Ectodermal cell (in vitro differentiated cells): ENCODE measurements around the gene SND1.
"Not testable (repeated sequence)": the region's sequence is repeated elsewhere in the genome, so short reads cannot be mapped to it uniquely, and the experiment has no call there.

Experiments
- H3K27ac ChIP-seq: 2 replicates; pipeline ENCODE4 v1.7.0; 2013; ENCODE audit warnings: mild to moderate bottlenecking, low read depth, low read length; ENCODE audit not compliant: insufficient read depth, poor library complexity, severe bottlenecking
- H3K27me3 ChIP-seq: 2 replicates; pipeline ENCODE4 v1.7.0; 2013; ENCODE audit warnings: mild to moderate bottlenecking, low read length; ENCODE audit not compliant: insufficient read depth, control insufficient read depth, poor library complexity, severe bottlenecking
- H3K36me3 ChIP-seq: one replicate; pipeline ENCODE4 v1.7.0; 2013; ENCODE audit warnings: low read length; ENCODE audit not compliant: control insufficient read depth, insufficient read depth
- H3K4me1 ChIP-seq: one replicate; pipeline ENCODE4 v1.7.0; 2013; ENCODE audit warnings: low read length; ENCODE audit not compliant: control insufficient read depth, insufficient read depth
- H3K4me3 ChIP-seq: 2 replicates; pipeline ENCODE4 v1.7.0; 2013; ENCODE audit warnings: low read depth, low read length, control low read depth; ENCODE audit not compliant: insufficient read depth
- H3K9me3 ChIP-seq: 2 replicates; pipeline ENCODE4 v1.7.0; 2013; ENCODE audit warnings: mild to moderate bottlenecking, low read length, moderate library complexity; ENCODE audit not compliant: control insufficient read depth
- WGBS, 2 experiments: methylation state at CpG; one replicate each; pipeline ENCODE4 v1.1.7; 2013; ENCODE audit warnings: missing lambda C conversion rate in 2 of 2; 5-methylcytosine and 5-hydroxymethylcytosine counted together

The SND1 gene

DNA sequence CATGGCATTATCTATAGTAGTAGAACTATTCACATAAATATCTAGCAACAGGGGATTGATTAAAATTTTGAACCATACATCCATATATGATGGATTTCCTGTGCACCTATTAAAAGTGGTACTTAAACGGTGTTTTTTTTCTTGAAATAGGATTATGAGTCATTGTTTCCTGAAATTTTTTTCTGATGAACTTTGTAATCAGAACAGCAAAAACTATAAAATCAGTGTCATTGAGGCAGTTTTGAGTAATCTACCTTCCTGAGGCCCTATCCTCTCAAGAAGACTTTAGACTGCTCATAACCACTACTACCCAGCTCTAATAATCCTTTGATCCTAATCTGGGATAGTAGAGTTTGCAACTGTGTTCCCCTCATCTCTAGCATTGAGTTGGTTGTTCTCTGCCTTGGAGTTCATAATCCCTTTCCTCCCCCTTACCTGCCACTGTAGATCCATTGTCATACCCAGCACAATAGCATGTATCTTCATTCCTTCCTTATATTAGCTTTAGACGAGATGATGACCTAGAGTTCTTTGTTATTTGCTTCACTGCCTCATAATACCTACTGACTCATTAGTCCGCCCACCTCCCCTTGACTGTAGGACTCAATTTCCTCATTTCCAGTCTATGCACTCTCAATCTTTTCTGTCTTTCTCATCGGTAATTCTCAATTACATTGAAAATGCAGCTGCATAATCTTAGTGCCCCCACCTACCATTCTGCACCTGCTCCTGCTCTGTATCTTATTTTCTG, 245.9 kb downstream of the SND1 start:
- no peak overlapping the region for H3K27ac ChIP-seq

DNA sequence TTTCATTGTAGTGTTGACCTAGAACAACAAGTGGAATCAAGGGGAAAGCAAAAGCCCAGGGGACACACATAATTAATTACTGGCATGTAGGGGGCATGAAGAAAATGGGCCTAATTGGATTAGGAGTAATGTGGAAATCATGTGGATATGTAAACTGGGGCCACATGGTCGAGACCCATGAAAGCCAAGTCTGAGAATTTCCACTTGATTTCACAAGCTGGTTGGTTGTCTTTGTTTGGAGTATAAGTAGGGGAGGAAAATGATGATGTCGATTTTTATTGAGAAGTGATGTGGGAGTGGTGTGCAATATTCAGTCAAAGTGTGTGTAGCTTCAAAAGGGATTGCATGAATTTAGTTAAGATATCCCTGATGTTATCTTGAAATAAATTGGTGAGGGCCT, 247.4 kb downstream of the SND1 start:
- Histone ChIP-seq H3K27ac (no peak overlapping the region), H3K27me3 (no peaks in the 10 kb centered on the region), H3K4me3 (no peak overlapping the region), H3K36me3 (no peaks in the 10 kb centered on the region), H3K9me3 (no peaks in the 10 kb centered on the region), H3K4me1 (peaks cover 33% of the 10 kb centered on the region)
- 94% methylated on average over 2 of the region's 2 CpGs for WGBS, 2 experiments

More for the DNA sequence above, 245.9 kb downstream of the SND1 start:
- no peaks in the 10 kb centered on the region for H3K9me3 ChIP-seq
- H3K36me3 ChIP-seq = no peaks in the 10 kb centered on the region
- H3K4me3 ChIP-seq = no peak overlapping the region
- no peaks in the 10 kb centered on the region for H3K27me3 ChIP-seq
- 89 to 90% methylated on average over 3 to 4 of the region's 4 CpGs for WGBS, 2 experiments
- H3K4me1 ChIP-seq = peaks cover 25% of the 10 kb centered on the region

DNA sequence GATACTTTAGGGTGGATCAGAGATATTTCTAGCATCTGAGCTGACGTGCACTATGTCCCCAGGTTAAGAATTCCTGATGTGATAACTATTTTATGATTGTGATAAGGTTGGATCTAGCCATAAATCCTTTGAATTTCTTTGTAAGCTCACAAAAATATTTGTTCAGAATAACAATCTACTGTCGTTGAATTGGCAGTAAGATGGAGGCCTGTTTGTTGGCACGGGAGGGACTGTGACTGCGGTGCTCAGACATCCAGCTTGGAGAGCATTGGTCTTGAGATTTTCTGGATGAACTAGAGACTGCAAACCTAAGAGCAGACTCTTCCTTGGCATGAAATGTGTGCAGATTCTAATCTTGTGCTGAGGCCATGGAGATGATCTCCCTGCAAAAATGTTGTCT, 248.1 kb downstream of the SND1 start:
- 93 to 94% methylated on average over 4 of the region's 4 CpGs for WGBS, 2 experiments
- no peaks in the 10 kb centered on the region for H3K36me3 ChIP-seq
- no peak overlapping the region for H3K4me3 ChIP-seq
- no peaks in the 10 kb centered on the region for H3K27me3 ChIP-seq
- no peaks in the 10 kb centered on the region for H3K9me3 ChIP-seq
- no peak overlapping the region for H3K27ac ChIP-seq
- H3K4me1 ChIP-seq = peaks cover 37% of the 10 kb centered on the region

DNA sequence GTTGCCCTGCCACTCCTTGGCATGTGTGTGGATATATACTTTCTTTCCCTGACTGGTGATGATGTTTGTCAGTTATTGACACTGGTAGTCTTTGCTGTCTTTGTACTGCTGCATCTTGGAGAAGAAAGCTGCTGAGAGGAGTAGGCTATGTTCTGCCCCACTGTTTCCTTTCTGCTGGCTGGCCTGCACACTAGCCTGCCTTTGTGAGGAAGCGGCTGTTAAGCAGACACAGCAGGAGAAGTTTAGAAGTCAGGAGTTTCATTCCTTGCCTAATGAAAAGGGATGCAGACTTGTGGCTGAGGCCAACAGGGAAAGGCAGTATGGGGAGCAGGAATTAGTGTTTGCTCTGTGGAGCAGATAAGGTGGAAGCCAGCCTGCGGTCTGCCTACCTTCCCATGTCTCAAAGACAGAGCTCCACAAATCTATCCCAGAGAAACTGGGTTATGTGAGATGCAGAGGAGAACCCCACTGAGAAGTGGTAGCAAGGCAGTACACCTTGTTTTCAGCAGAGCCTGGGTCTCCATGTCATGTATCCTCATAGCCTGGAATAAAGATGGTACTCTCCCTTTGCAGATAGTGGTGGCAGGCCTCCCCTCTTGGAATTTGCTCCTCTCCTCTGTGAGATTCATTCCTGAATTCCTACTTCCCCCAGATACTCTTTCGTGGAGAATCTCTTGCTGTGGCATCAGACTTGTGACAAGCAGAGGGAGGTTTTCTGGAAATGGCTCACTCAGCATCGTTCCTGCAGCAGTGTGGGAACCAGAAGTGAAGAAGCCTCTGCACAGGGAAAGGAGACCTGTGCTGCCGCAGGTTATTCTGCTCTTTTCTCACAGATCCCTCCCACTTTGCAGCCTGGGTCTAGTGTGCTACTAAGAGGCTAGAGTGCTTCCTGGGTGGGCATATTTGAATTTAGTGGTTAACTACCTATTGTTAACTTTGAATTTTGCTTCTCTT, 249.0 kb downstream of the SND1 start:
- H3K4me1 ChIP-seq = peaks cover 37% of the 10 kb centered on the region
- H3K27me3 ChIP-seq = no peaks in the 10 kb centered on the region
- H3K27ac ChIP-seq = peak overlapping the region; percentile 76
- no peaks in the 10 kb centered on the region for H3K36me3 ChIP-seq
- H3K9me3 ChIP-seq = no peaks in the 10 kb centered on the region
- no peak overlapping the region for H3K4me3 ChIP-seq
- WGBS, 2 experiments = 41 to 48% methylated on average over 5 of the region's 5 CpGs

DNA sequence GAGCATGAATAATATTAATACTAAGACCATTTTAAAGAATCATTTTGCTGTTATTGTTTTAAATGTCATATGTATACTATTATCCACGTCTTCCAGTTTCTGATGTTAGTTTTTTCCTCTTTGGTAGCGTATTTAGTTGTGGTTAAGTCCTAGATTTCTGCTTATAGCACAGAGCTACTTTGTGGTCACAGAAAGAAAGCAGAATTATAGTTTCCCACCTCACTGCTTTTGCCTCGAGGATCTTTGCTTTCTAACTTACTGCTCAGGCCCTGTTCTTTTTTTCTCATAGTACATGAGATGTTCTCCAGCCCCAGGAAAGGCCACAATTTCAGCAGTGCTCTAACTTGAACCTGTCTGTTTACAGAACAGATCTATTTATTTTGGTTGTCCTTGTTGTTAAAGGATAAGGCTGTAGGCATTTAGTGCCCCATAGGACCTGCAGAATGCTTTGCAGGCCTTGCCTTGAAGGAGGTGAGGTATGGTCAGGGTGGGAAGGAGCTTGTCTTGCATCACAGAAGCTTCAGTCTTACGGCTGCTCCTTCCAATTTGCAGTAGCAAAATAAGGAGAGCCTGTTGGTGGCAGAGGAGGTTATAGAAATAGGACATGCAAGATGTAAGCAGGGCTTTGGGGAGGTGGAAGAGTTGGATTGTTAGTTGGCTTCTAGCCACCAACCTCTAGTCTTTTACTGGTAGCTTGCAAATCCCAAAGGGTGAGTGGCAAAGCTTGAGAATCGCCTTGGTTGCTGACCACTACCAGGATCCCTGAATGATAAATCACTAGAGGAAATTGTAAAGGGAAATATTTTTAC, 250.1 kb downstream of the SND1 start:
- WGBS, 2 experiments = 97% methylated on average over 5 of the region's 5 CpGs
- H3K9me3 ChIP-seq = no peaks in the 10 kb centered on the region
- no peaks in the 10 kb centered on the region for H3K36me3 ChIP-seq
- no peak overlapping the region for H3K4me3 ChIP-seq
- no peaks in the 10 kb centered on the region for H3K27me3 ChIP-seq
- no peak overlapping the region for H3K27ac ChIP-seq
- peaks cover 30% of the 10 kb centered on the region for H3K4me1 ChIP-seq

DNA sequence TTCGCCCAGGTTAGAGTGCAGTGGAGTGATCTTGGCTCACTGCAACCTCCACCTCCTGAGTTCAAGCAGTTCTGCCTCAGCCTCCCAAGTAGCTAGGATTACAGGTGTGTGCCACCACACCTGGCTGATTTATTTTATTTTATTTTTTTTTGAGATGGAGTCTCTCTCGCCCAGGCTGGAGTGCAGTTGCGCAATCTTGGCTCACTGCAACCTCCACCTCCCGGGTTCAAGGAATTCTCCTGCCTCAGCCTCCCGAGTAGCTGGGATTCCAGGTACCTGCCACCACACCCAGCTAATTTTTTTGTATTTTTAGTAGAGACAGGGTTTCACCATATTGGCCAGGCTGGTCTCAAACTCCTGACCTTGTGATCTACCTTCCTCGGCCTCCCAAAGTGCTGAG, 250.8 kb downstream of the SND1 start:
- H3K9me3 ChIP-seq, H3K27me3 ChIP-seq, H3K4me3 ChIP-seq, H3K36me3 ChIP-seq, H3K27ac ChIP-seq: not testable (repeated sequence)
- WGBS, 2 experiments = 96 to 100% methylated on average over 6 of the region's 6 CpGs
- H3K4me1 ChIP-seq = peaks cover 30% of the 10 kb centered on the region

DNA sequence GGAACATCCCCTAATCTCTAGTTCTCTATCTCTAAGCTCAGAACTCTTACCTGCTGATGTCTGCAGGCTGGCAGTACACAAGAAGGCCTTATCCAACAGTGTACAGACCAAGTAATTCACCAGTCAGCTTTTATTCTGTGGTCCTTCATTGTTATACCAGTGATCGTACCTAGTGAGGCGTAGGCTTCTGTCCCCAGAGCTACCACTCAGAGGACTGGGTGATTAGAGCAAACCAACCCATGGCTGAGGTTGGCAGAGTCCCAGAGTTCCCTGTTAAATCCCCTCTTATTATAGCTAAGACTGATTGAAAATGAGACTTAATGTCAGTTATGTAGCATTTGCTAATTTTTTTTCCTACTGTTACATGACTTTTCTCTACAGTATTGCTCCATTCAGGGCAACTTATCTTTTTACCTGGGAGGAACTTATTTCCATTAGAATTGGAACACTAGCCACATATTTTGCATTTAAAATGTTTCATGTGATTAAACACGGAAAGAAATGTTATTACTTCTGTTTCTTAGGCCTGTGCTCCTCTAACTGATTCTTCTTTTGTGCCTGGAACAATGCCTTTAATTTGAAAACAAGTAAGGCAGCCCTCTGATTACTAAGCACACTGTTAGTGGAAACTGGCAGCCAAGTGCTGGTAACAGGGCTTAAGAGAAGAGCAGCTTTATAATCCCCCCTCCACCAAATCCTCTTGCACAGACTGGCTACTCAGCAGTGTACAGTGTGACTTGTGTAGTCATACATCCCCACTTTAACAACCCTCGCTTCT, 252.1 kb downstream of the SND1 start:
- no peak overlapping the region for H3K27ac ChIP-seq
- WGBS, 2 experiments = 56% methylated on average over 4 of the region's 4 CpGs

DNA sequence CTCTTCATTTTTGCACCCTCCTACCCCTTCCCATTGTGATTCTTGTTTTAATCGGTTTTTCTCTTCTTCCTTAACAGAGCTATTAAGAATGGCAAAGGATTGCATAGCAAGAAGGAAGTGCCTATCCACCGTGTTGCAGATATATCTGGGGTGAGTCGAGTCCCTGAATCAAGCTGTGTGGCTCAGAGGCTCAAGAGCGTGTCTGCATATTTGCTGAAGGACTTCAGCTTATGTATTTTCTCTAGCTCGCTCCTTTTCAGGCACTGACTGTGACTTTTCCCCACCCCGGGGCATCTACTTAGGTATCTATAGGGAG, 252.6 kb downstream of the SND1 start:
- Histone ChIP-seq H3K27ac (no peak overlapping the region), H3K4me3 (no peak overlapping the region), H3K36me3 (no peaks in the 10 kb centered on the region), H3K4me1 (peaks cover 30% of the 10 kb centered on the region), H3K9me3 (no peaks in the 10 kb centered on the region), H3K27me3 (no peaks in the 10 kb centered on the region)
- 48 to 55% methylated on average over 6 of the region's 6 CpGs for WGBS, 2 experiments

More for the DNA sequence above, 252.1 kb downstream of the SND1 start:
- Histone ChIP-seq H3K9me3 (no peaks in the 10 kb centered on the region), H3K4me3 (no peak overlapping the region), H3K27me3 (no peaks in the 10 kb centered on the region), H3K4me1 (peaks cover 30% of the 10 kb centered on the region), H3K36me3 (no peaks in the 10 kb centered on the region)

DNA sequence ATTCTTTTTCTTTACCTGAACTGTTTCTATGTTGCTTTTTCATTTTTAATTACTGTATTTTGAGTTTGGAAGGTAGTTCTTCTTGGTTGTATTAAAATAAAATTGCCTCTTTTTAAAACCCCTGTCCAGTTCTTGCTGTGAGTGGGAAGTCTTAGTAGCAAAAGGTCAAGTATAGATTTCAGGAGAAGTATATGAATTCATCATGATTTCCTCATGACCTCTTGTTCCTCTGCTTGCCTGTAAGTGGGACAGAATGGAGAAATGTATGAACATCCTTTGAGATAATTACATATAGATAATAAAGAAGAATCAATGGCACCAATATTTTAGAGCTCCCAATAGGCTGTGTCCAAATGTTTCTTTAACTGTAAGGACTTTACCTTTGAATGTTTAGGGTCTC, 253.0 kb downstream of the SND1 start:
- H3K36me3 ChIP-seq = no peaks in the 10 kb centered on the region
- no peak overlapping the region for H3K27ac ChIP-seq
- H3K4me1 ChIP-seq = peaks cover 29% of the 10 kb centered on the region
- no peaks in the 10 kb centered on the region for H3K27me3 ChIP-seq
- H3K9me3 ChIP-seq = no peaks in the 10 kb centered on the region
- H3K4me3 ChIP-seq = no peak overlapping the region
